Cardiac muscle cell (in vitro differentiated cells and primary cell): ENCODE measurements around the gene KCNA10. TPM values are rescaled to one million over a fixed set of nuclear protein-coding genes. Genes with fewer than 3 reads are reported as not detected.
"Not testable (repeated sequence)": the region's sequence is repeated elsewhere in the genome, so short reads cannot be mapped to it uniquely, and the experiment has no call there.

ENCODE experiments used
- DNase-seq, 2 donors: peaks; one replicate each; pipeline versions ENCODE4 v3.0.0 to v3.0.0-alpha.2; 2010 to 2017; ENCODE audit warnings: low read depth in 1 of 2, low spot score in 1 of 2
- H3K27ac ChIP-seq: fragments of 200-600 bp; sonication (generic); 2 replicates; pipeline ENCODE4 v1.5.1; 2016
- H3K27me3 ChIP-seq: fragments of 200-600 bp; sonication (generic); 2 replicates; pipeline ENCODE4 v1.6.0; 2016; ENCODE audit warnings: control low read depth
- H3K36me3 ChIP-seq: fragments of 200-600 bp; sonication (generic); 2 replicates; pipeline ENCODE4 v1.5.1; 2016; ENCODE audit warnings: control low read depth
- H3K4me1 ChIP-seq: fragments of 200-600 bp; sonication (generic); 2 replicates; pipeline ENCODE4 v1.8.1; 2017; ENCODE audit warnings: low read depth, mild to moderate bottlenecking, mixed run types
- H3K4me3 ChIP-seq: fragments of 200-600 bp; sonication (generic); 2 replicates; pipeline ENCODE4 v1.5.1; 2016; ENCODE audit warnings: mild to moderate bottlenecking
- H3K9me3 ChIP-seq: fragments of 200-600 bp; sonication (generic); 2 replicates; pipeline ENCODE4 v1.5.1; 2017; ENCODE audit warnings: low read depth, mild to moderate bottlenecking, control low read depth
- polyA plus RNA-seq: library from polyadenylated mRNA; unstranded; fragments of >200 nt; fragmentation: Nextera tagmentation; extraction: Ambion mirVana; gene quantifications from 2 replicates; pipeline ENCODE4 v1.2.1, GENCODE V29; 2016
- total RNA-seq: library from RNA; depleted of rRNA; stranded (reverse); fragments of >200 nt; gene quantifications from 2 replicates; pipeline ENCODE4 v1.2.3, GENCODE V29; 2016
- TF ChIP-seq, protein P1 (sequence below): IDR thresholded peaks from 2 replicates; pipeline ENCODE4 v1.5.1; 2012; ENCODE audit warnings: low read depth, mild to moderate bottlenecking, low read length

The KCNA10 gene
- total and polyA plus RNA-seq, 2 experiments from 2014 or later: not detected

DNA sequence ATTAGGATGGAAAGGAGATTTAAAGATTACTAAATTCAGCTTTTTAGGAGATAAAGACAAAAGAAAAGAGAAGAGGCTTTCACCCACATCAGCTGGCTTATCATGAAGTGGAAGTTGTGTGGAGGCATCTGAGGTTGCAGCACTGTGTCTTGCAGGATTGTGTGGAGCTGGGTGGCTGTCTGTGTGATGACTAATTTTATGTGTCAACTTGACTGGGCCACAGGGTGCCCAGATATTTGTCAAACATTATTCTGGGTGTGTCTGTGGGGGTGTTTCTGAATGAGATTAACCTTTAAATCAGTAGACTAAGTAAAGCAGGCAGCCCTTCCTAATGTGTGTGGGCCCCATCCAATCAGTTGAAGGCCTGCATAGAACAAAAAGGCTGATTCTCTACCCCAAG, 3.9 kb downstream of the KCNA10 start:
- TF ChIP-seq, protein P1, sequence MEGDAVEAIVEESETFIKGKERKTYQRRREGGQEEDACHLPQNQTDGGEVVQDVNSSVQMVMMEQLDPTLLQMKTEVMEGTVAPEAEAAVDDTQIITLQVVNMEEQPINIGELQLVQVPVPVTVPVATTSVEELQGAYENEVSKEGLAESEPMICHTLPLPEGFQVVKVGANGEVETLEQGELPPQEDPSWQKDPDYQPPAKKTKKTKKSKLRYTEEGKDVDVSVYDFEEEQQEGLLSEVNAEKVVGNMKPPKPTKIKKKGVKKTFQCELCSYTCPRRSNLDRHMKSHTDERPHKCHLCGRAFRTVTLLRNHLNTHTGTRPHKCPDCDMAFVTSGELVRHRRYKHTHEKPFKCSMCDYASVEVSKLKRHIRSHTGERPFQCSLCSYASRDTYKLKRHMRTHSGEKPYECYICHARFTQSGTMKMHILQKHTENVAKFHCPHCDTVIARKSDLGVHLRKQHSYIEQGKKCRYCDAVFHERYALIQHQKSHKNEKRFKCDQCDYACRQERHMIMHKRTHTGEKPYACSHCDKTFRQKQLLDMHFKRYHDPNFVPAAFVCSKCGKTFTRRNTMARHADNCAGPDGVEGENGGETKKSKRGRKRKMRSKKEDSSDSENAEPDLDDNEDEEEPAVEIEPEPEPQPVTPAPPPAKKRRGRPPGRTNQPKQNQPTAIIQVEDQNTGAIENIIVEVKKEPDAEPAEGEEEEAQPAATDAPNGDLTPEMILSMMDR: no peak
- no peaks in the 10 kb centered on the region for H3K4me1 ChIP-seq

DNA sequence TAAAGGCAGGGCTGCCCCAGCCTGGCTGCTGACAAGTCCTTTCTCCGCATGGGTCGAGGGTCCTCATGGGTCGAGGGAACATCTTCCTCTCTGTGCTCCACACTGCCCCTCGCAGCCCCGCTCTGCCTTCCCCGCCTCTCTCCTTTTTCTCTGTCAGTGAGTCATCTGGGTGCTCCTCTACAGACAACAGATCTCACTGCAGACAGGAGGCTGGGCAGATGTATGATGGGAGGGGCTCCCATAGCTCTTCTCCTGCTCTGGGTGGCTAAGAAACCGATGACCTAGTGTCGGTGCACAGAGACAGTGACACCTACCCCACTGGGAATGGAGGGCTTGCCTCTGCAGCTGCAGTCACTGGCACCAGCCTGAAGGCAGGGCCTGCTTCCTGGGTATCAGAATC, 5.5 kb downstream of the KCNA10 start:
- no peak for DNase-seq
- Histone ChIP-seq H3K27ac (no peak overlapping the region), H3K9me3 (no peaks in the 10 kb centered on the region), H3K4me3 (no peak overlapping the region), H3K36me3 (no peaks in the 10 kb centered on the region), H3K4me1 (no peaks in the 10 kb centered on the region), H3K27me3 (no peaks in the 10 kb centered on the region)
- TF ChIP-seq, protein P1: no peak

More for the DNA sequence above, 3.9 kb downstream of the KCNA10 start:
- Histone ChIP-seq H3K4me3 (no peak overlapping the region), H3K9me3 (no peaks in the 10 kb centered on the region), H3K27ac (no peak overlapping the region), H3K36me3 (no peaks in the 10 kb centered on the region), H3K27me3 (no peaks in the 10 kb centered on the region)
- DNase-seq: no peak

DNA sequence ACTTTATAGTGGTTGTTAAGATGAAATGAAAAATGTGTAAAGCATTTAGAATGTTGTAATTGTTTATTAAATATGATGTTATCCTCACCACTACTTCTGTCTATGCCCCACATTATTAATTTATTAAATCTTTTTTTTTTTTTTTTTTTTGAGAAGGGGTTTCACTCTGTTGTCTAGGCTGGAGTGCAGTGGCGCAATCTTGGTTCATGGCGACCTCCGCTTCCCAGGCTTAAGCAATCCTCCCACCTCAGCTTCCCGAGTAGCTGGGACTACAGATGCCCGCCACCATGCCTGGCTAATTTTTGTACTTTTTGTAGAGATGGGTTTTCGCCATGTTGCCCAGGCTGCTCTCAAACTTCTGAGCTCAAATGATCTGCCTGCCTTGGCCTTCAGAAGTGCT, 7.5 kb downstream of the KCNA10 start:
- Histone ChIP-seq H3K36me3 (no peaks in the 10 kb centered on the region), H3K27me3 (no peaks in the 10 kb centered on the region), H3K4me1 (no peaks in the 10 kb centered on the region), H3K4me3 (no peak overlapping the region), H3K27ac (no peak overlapping the region), H3K9me3 (no peaks in the 10 kb centered on the region)
- no peak for DNase-seq
- TF ChIP-seq, protein P1: no peak

DNA sequence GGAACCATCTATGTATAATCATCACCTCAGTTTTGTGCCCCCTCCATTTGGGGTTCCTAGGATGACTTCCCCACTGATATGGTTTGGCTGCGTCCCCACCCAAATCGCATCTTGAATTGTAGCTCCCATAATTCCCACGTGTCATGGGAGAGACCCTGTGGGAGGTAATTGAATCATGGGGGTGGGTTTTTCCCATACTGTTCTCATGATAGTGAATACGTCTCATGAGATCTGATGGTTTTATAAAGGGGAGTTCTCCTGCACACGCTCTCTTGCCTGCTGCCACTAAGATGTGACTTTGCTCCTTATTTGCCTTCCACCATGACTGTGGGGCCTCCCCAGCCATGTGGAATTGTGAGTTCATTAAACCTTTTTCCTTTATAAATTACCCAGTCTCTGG, 8.1 kb downstream of the KCNA10 start:
- not testable (repeated sequence) for H3K4me3 ChIP-seq, H3K27me3 ChIP-seq, H3K4me1 ChIP-seq, H3K36me3 ChIP-seq, H3K9me3 ChIP-seq, DNase-seq, H3K27ac ChIP-seq

DNA sequence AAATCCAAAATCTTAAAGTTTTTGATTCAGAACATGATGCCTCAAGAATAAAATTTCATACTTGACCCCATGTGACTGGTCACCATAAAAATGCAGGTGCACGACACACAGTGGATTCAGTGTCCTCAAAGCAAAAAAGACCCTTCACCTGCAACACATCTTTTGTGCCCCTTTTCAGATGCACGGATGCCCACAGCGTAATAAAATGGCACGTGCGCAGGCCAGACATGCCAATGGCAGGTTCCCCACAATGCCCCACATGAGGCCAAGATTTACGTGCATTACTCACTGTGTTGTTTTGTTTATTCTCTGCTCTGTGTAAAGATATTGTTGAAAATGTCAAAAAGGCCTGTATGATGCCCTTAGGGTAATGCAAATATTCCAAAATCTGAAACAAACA, 9.3 kb downstream of the KCNA10 start:
- no peaks in the 10 kb centered on the region for H3K27me3 ChIP-seq
- H3K9me3 ChIP-seq: no peaks in the 10 kb centered on the region
- no peaks in the 10 kb centered on the region for H3K4me1 ChIP-seq
- TF ChIP-seq, protein P1: no peak
- DNase-seq: no peak
- no peaks in the 10 kb centered on the region for H3K36me3 ChIP-seq
- no peak overlapping the region for H3K27ac ChIP-seq
- H3K4me3 ChIP-seq: no peak overlapping the region

DNA sequence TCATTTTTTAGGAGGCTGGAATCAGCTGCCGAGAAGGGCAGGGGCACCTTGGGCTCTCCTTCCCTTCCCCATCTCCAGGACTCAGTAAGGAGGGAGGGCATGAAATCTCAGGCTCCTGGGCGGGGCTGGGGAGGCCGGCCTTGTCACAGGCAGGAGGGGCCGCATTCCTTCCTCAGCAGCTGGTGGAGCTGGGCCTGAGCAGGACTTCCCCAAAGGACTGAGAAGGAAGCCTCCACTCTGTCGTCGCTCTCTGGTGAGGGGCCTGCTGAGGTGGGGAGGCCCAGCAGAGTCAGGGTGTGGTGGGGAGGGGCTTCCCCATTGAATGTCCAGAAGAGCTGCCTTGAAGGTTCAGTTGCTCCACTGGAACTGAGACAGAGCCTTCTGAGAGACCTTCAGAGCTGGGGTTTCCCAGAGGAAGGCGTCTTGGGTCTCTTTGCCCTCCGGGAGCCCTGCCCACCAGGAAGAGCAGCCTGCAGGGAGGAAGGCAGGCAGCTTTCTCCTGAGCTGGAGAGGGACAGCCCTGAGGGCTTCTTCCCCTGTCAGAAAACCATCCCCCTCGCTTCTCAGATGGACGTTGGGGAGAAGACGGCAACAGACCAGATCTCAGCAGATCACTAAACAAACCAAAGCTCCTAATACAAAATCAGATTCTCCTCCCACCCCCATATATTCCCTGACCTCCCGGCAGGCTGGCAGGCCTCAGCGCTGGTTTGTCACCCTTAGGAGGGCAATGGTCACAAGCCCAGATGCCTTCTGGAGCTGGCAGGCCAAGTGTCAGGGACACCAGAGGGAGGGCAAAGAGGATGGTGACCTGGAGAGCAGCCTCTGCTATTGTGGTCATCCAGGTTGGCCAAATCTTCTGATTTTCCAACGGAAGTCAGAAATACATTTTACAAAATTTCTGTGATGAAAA, 10.7 kb downstream of the KCNA10 start:
- Histone ChIP-seq H3K27ac (no peak overlapping the region), H3K4me1 (no peaks in the 10 kb centered on the region), H3K36me3 (no peaks in the 10 kb centered on the region), H3K4me3 (no peak overlapping the region), H3K9me3 (no peaks in the 10 kb centered on the region), H3K27me3 (no peaks in the 10 kb centered on the region)
- TF ChIP-seq, protein P1: no peak
- DNase-seq: peak; percentile 44 to 48
